ENCODE results near the gene CERK.

- TF ChIP-seq, protein P1, sequence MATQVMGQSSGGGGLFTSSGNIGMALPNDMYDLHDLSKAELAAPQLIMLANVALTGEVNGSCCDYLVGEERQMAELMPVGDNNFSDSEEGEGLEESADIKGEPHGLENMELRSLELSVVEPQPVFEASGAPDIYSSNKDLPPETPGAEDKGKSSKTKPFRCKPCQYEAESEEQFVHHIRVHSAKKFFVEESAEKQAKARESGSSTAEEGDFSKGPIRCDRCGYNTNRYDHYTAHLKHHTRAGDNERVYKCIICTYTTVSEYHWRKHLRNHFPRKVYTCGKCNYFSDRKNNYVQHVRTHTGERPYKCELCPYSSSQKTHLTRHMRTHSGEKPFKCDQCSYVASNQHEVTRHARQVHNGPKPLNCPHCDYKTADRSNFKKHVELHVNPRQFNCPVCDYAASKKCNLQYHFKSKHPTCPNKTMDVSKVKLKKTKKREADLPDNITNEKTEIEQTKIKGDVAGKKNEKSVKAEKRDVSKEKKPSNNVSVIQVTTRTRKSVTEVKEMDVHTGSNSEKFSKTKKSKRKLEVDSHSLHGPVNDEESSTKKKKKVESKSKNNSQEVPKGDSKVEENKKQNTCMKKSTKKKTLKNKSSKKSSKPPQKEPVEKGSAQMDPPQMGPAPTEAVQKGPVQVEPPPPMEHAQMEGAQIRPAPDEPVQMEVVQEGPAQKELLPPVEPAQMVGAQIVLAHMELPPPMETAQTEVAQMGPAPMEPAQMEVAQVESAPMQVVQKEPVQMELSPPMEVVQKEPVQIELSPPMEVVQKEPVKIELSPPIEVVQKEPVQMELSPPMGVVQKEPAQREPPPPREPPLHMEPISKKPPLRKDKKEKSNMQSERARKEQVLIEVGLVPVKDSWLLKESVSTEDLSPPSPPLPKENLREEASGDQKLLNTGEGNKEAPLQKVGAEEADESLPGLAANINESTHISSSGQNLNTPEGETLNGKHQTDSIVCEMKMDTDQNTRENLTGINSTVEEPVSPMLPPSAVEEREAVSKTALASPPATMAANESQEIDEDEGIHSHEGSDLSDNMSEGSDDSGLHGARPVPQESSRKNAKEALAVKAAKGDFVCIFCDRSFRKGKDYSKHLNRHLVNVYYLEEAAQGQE (IDR thresholded peaks at IDR 0.05; ENCODE audit: insufficient read depth in 1 of 2, low read depth in 2 of 2, low read length in 2 of 2): no peak
- no peak for TF ChIP-seq POLR2AphosphoS5 (IDR thresholded peaks at IDR 0.05; ENCODE audit: low read depth, low read length)
- no peak for TF ChIP-seq SIN3A (IDR thresholded peaks at IDR 0.05; ENCODE audit: borderline replicate concordance, insufficient read depth, low read length)
- TF ChIP-seq TAF1 (IDR thresholded peaks at IDR 0.05; ENCODE audit: borderline replicate concordance, insufficient read depth, low read length): no peak
Measured at GRCh38 chr22:46779023-46779422, 41.0 kb upstream of the CERK start.

All from PFSK-1 (cell line).